ENCODE measurements around the gene SLC8A3.

The SLC8A3 gene

DNA sequence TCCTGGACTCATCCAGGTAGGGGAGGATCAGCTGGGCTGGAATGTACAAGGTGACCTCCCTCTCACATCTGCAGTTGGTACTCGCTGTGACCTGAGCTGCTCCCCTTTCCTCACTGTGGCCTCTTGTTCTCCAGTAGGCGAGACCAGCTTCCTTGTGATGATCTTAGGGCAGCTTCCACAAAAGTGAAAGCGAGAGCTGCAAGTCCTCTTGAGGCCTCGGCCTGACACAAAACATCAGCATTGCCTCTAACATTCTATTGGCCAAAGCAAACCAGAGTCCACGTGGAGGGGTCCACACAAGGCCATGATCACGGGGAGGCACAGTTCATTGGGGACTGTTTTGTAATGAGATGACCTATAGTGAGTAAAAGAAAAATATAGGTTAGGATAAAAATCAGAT lies 182.1 kb downstream of the SLC8A3 start:
- FAIRE-seq (peak; percentile 83), DNase-seq (ENCODE audit: insufficient read length, low spot score) (no peak)

GRCh38 chr14:70005281-70005805 lies 183.4 kb downstream of the SLC8A3 start:
- DNase-seq (ENCODE audit: insufficient read length, low spot score) (no peak), FAIRE-seq (no peak)

GRCh38 chr14:70004791-70005190 lies 184.0 kb downstream of the SLC8A3 start:
- FAIRE-seq (no peak), DNase-seq (ENCODE audit: insufficient read length, low spot score) (no peak)

DNA sequence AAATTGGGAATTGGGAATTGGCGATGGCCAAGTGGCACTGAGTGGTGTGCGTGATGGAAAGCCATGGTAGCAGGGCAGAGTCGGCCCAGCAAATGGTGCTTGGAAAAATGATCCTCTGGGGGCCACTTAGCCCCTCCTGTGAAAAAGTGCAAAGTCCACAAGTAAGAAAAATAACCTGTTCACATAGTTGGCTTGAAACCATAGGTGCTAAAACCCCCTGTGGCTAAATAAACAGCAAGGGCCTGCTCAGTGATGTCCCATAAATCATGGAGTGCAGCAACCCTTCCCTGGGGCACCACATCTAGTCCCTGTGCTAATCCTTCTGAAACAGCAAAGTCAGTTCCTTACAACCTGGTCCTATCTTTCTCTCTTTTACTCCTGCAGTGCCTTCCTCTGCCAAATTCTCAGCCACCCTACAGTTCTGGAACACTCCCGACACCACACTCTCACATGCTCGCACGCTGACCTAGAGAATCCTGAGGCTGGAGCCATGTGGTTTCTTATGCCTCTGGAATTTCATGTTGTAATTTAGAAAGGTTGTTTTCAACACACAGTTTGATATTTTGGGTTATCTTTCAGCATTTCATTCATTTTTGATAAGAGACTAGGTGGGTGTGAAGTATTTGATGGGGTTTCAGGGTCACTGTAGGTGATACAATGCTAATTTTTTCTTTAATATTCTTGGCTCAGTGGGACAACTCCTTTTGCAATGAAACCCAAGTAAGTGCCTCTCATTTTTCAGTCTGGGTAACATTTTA lies 186.0 kb downstream of the SLC8A3 start:
- no peak for FAIRE-seq
- DNase-seq (ENCODE audit: insufficient read length, low spot score): no peak

DNA sequence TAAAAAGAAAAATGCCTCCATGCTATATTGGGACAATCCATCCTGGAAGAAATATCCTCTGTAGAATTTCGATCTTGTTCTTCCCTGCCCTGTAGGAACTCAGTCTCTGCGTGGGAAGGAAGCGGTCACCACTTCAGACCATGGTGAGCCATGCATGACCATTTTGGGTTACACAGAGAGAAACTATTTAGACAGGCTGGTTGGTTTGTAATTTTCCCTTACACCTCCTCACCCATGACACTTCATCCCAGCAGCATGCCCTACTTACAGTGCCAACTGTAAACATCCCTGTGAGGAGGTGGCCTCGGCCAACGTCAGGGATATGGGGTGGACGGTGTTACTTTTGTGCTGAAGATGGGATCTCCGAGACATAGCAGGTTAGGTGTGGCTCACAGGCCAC lies 188.2 kb downstream of the SLC8A3 start:
- no peak for FAIRE-seq
- DNase-seq (ENCODE audit: insufficient read length, low spot score): no peak

DNA sequence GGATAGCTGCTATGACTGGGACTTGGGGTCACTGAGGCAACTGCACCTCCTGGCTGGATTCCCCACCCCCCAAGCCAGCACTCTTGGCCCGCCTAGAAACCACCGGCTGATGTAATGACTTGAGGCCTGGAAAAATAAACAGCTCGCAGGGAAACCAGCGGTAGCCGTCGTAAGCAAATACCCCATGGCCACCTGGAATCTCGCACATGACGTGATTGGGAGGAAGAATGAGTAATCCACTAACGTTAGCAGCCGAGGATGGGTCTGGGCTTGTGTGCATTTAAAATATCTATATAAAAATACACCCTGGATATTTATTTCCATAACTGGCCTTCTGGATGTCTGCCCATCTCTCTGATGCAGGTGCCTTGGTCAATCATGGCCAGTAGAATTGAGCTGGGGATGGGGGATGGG lies 189.5 kb downstream of the SLC8A3 start:
- FAIRE-seq (no peak), DNase-seq (ENCODE audit: insufficient read length, low spot score) (no peak)

GRCh38 chr14:69997849-69998248 lies 190.9 kb downstream of the SLC8A3 start:
- no peak for FAIRE-seq
- DNase-seq (ENCODE audit: insufficient read length, low spot score): no peak

DNA sequence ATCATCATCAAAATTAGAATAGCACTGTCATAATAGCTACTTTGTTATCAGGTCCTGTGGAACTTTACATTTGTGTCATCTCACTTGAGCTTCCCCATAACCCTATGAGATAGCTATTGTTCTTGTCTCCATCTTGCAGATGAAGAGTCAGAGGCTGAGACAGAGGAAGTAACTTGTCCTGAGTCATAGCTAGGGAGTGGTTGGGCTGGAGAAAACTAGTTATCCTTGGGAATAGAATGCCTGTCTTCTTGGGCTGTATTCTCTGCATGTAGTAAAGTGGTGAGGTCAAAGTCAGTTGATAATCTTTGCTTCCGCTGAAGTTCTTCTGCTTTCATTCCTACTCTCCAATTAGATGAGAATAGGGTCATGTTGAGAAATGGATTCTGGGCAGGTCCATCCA lies 192.5 kb downstream of the SLC8A3 start:
- DNase-seq (ENCODE audit: insufficient read length, low spot score): no peak
- no peak for FAIRE-seq
